GM21423 (cell line): ENCODE measurements around the gene PRKD2.
A peak's percentile ranks its signal among the peaks of the same experiment; 100 is the strongest.
"Not testable (repeated sequence)": the region's sequence is repeated elsewhere in the genome, so short reads cannot be mapped to it uniquely, and the experiment has no call there.

Experiments used
- ATAC-seq: cut with Tn5 transposase; IDR thresholded peaks from one replicate; pipeline ENCODE4 v1.9.1; 2021; ENCODE audit warnings: mild to moderate bottlenecking, moderate library complexity; ENCODE audit not compliant: unreplicated experiment

Gene PRKD2

DNA sequence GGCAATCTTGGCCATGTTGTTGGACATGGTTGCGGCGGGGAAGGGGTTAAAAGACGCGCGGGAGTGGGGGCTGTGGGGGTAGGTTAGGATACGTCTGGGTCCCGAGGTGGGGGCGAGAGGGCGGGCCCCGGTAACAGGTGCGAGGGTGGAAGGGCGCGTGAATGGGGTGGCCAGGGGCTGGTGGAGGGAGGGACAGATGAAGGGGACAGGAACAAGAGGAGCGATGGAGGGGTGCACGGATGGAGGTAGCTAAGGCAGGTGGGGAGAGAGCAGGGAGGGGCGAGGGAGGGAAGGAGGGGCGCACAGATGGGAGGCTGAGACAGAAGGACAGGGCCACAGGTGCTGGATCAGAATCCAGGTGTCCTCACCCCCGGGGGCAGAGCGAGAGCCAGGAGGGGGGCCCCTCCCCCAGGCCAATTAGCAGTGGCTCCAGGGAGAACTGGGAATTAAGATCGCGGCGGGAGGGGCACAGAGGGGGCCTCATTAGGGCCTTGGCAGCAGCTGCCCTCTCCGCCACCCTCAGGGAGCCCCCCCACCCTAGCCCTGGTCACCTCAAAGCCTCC is 82.2 kb downstream of the PRKD2 start:
- ATAC-seq = no peak

DNA sequence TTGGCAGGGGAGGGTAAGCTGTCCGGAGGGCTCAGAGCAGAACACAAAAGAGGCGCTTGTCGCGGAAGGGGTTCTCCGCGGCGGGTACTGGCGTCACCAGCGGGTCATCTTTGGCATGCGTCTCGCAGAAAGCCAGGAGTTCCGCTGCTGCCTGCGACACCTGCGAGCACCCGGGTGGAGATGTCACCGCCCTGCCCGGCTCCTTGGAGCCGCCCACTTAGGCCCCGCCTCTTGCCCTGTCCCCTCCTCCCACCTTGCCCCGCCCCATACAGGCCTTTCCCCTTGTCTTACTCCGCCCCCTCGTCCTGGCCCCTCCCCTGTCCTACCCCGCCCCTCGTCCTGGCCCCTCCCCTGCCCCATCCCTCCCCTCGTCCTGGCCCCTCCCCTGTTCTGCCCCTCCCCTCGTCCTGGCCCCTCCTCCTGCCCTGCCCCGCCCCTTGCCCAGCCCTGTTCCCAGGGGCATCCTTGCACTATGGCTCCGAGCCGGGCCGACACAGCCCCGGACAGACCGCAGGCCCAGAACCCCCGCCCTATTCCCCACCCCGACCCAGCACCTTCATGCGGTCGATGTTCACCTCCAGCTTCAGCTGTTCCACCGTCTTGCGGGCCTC is 82.8 kb downstream of the PRKD2 start:
- ATAC-seq = peak; percentile 57

DNA sequence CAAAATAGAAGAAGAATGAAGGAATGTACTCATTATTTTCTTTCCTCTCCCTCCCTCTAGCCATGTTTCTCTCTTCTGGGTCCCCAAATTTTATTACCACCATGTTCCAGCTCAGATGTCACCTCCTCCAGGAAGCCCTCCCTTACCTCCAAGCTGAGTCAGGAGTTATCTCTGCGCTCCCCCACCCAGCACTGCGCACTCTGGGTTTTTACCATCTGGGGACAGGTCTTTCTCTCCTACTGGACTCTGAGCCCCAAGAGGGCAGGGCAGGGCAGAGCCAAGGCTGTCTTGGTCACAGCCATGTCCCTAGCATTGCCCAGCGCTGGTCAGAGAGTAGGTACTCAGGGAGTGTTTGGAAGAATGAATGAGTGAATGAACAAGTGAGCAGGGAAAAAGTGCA is 83.8 kb downstream of the PRKD2 start:
- ATAC-seq = no peak

DNA sequence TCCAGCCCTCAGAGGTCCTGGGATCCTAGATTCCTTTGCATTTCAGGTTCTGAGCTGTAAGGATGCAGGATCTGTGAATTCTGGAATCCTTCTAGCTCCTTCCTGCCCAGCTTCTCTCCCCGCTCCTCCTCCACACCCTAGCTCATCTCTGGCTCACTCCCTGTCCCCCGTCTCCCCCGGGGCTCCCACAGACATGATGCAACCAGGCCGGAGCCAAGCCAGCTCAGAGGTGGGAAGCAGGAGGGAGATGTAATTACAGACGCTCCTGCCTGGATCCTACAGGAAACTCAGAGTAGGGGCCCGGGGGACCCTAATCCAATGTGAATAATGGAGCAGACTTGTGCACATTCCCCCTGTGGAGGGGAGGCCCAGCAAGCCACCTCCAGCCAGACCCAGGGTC is 85.4 kb downstream of the PRKD2 start:
- no peak for ATAC-seq

DNA sequence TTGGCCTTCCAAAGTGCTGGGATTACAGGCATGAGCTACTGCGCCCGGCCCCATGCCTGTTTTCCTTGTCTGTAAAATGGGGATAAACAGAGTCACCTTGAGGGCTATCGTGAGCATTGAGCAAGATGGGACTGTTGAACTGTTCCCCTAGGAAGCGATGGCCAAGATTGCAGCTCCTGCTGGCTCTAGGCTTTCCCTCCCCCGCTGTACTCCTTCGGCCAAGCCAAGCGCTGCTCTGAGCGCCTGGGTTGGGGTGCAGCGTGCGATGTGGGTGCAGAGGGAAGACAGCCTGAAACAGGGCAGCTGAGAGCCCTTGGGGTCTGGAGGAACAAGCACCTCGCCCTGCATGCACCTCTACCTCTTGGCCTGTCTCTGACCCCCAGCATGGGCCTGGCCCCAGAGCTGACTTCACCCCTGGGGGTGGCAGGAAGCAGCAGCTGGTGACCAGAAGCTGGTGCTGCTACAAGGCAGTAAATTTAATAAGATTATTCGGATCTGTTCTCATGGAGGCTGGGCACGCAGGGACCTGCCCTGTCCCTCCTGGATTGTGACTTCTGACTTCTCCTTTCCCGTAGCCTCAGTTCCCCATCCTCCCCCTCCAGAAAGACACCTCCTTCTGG is 86.2 kb downstream of the PRKD2 start:
- ATAC-seq = no peak

DNA sequence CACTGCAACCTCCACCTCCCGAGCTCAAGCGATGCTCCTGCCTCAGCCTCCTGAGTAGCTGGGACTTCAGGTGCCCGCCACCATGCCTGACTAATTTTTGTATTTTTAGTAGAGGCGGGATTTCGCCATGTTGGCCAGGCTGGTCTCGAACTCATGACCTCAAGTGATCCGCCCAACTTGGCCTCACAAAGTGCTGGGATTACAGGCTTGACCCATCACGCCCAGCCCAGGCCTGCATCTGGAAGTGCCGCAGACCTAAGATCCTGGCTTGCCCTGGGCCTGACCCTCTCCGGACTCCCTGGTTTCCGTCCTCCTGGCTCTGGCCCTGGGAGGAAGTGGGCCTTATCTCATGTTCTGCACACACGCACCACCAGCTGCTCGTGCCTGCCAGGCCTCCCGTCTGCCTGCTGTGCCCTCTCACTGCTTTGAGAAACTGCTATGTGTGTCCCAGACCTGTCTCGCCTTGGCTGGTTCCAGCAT is 87.3 kb downstream of the PRKD2 start:
- no peak for ATAC-seq

DNA sequence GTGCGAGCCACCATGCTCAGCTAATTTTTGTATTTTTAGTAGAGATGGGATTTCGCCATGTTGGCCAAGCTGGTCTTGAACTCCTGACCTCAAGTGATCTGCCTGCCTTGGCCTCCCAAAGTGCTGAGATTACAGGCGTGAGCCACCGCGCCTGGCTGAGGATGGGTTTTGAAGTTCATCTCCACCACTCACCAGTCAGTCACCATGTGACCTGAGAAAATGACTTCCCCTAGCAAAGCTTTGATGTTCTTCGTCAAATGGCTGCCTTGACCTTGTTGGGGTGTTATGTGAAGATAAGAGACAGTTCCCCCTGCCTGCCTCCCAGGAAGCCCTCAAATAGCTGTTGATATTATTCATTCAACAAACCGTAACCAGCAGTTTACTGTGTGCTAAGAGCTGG is 87.9 kb downstream of the PRKD2 start:
- not testable (repeated sequence) for ATAC-seq

DNA sequence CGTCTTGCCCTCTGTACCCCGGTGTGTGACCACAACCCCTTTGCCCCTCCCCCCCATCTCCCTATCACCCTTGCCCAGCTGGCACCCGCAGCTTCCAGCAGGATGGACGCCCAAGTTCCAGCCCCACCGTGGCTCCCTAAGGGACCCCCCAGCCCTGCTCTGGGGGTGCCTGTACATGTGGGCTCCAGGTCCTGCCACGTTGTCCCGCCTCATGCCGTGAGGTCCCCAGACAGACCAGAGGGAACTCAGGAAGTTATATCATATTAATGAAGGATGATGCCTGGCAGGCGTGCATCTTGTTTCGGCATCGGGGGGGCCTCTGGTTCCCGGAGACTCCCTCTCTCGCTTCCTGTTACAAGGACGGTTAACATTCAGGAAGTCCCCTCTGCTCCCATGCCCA is 90.5 kb downstream of the PRKD2 start:
- no peak for ATAC-seq

DNA sequence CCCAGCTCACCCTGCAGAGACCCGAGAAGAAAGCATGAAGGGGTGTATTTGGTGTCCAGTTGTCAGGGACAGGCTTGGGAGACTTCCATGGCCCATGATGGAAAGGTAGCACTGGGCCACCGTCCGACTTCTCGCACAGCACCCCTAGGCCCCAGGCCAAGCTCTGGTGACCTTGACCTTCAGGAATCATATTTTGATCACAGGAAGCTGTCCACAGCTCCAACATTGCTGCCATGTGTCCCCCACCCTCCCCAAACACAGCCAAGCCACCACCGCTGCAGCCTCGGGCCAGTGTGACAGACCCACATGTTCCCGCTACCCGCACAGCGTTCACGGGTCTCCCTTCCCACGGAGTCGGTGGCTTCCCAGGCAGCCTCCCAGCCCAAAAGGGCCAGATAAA is 91.2 kb downstream of the PRKD2 start:
- no peak for ATAC-seq

DNA sequence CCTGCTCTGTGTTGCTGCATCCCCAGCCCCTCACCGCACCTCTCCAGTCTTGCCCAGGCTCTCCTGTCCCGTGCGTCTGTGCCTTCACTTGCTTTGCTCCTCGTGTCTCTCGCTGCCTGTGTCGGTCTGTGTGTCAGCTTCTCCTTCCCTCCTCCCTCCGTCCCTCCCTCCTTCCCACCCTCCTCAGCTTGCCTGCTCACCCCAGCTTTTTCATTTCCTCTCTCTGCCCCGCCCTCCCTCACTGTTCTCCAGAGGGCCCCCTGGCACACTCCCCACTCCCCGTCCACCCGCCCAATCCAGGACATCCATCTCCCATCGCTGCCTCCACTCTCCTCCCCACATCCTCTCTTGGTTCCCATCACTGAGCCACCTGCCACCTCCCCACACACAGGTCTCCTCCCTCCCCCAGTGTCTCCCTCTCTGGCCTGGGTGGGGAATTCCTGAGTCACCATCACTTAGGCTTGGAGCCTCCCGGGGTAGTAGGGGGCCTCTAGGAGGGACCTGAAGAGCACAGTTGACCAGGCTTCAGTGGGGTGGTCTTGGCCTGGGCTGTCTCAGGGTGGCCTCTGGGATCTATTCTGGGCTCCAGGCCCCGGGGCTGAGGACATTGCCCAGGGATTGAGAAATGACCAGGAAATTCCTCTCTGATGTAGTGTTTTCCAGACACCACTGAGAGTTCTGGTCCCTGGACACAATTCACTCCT is 91.8 kb downstream of the PRKD2 start, which contains the start of gene PTGIR:
PTGIR (minus strand) TSS at position 132 of the 704 bp plus-strand sequence. CDS start 864 bp downstream, outside the sequence.
- no peak for ATAC-seq
